ENCODE results near the gene MED9. TPM values are rescaled to one million over a fixed set of nuclear protein-coding genes. Genes with fewer than 3 reads are reported as not detected.
"Not testable (repeated sequence)": the region's sequence is repeated elsewhere in the genome, so short reads cannot be mapped to it uniquely, and the experiment has no call there.

Gene MED9
- polyA plus RNA-seq, 2 donors = 6.7 to 8.6 TPM

GRCh38 chr17:17453088-17453487, 23.7 kb upstream of the MED9 start:
- Histone ChIP-seq H3K27ac (ENCODE audit: low read depth in 2 of 2, low read length in 1 of 2) (no peak overlapping the region), H3K4me3 (ENCODE audit: low read depth in 1 of 2, low read length in 2 of 2) (no peak overlapping the region), H3K9me3 (ENCODE audit: control insufficient read depth in 2 of 2, insufficient read depth in 1 of 2, low read depth in 1 of 2, low read length in 1 of 2) (no peaks in the 10 kb centered on the region), H3K4me1 (ENCODE audit: control insufficient read depth in 2 of 2, insufficient read depth in 2 of 2, low read length in 1 of 2) (no peaks in the 10 kb centered on the region), H3K27me3 (ENCODE audit: control insufficient read depth in 1 of 2, insufficient read depth in 2 of 2, low read length in 2 of 2) (no peaks in the 10 kb centered on the region), H3K36me3 (ENCODE audit: control insufficient read depth in 2 of 2, insufficient read depth in 2 of 2, low read length in 1 of 2) (no peaks in the 10 kb centered on the region)
- WGBS, 2 donors = 82 to 85% methylated on average over 9 of the region's 9 CpGs

- Histone ChIP-seq H3K36me3 (ENCODE audit: control insufficient read depth in 2 of 2, insufficient read depth in 2 of 2, low read length in 1 of 2) (no peaks in the 10 kb centered on the region), H3K9me3 (ENCODE audit: control insufficient read depth in 2 of 2, insufficient read depth in 1 of 2, low read depth in 1 of 2, low read length in 1 of 2) (no peaks in the 10 kb centered on the region), H3K27ac (ENCODE audit: low read depth in 2 of 2, low read length in 1 of 2) (no peak overlapping the region), H3K27me3 (ENCODE audit: control insufficient read depth in 1 of 2, insufficient read depth in 2 of 2, low read length in 2 of 2) (no peaks in the 10 kb centered on the region), H3K4me3 (ENCODE audit: low read depth in 1 of 2, low read length in 2 of 2) (no peak overlapping the region), H3K4me1 (ENCODE audit: control insufficient read depth in 2 of 2, insufficient read depth in 2 of 2, low read length in 1 of 2) (no peaks in the 10 kb centered on the region)
- 85 to 100% methylated on average over 1 of the region's 1 CpG for WGBS, 2 donors
These were observed 22.5 kb upstream of the MED9 start for GRCh38 chr17:17454276-17454675.

- H3K27me3 ChIP-seq (ENCODE audit: control insufficient read depth in 1 of 2, insufficient read depth in 2 of 2, low read length in 2 of 2); H3K4me1 ChIP-seq (ENCODE audit: control insufficient read depth in 2 of 2, insufficient read depth in 2 of 2, low read length in 1 of 2); H3K4me3 ChIP-seq (ENCODE audit: low read depth in 1 of 2, low read length in 2 of 2); H3K9me3 ChIP-seq (ENCODE audit: control insufficient read depth in 2 of 2, insufficient read depth in 1 of 2, low read depth in 1 of 2, low read length in 1 of 2); H3K36me3 ChIP-seq (ENCODE audit: control insufficient read depth in 2 of 2, insufficient read depth in 2 of 2, low read length in 1 of 2); H3K27ac ChIP-seq (ENCODE audit: low read depth in 2 of 2, low read length in 1 of 2): not testable (repeated sequence)
- WGBS, 2 donors = 40 to 55% methylated on average over 1 of the region's 1 CpG
These were observed 22.1 kb upstream of the MED9 start for GRCh38 chr17:17454700-17455099.

GRCh38 chr17:17455173-17455572, 21.6 kb upstream of the MED9 start:
- 84 to 87% methylated on average over 4 of the region's 4 CpGs for WGBS, 2 donors
- Histone ChIP-seq H3K9me3 (ENCODE audit: control insufficient read depth in 2 of 2, insufficient read depth in 1 of 2, low read depth in 1 of 2, low read length in 1 of 2) (no peaks in the 10 kb centered on the region), H3K4me3 (ENCODE audit: low read depth in 1 of 2, low read length in 2 of 2) (no peak overlapping the region), H3K27ac (ENCODE audit: low read depth in 2 of 2, low read length in 1 of 2) (no peak overlapping the region), H3K27me3 (ENCODE audit: control insufficient read depth in 1 of 2, insufficient read depth in 2 of 2, low read length in 2 of 2) (no peaks in the 10 kb centered on the region), H3K4me1 (ENCODE audit: control insufficient read depth in 2 of 2, insufficient read depth in 2 of 2, low read length in 1 of 2) (no peaks in the 10 kb centered on the region), H3K36me3 (ENCODE audit: control insufficient read depth in 2 of 2, insufficient read depth in 2 of 2, low read length in 1 of 2) (no peaks in the 10 kb centered on the region)

GRCh38 chr17:17456251-17456650, 20.5 kb upstream of the MED9 start:
- H3K4me3 ChIP-seq (ENCODE audit: low read depth in 1 of 2, low read length in 2 of 2) = no peak overlapping the region
- 89 to 92% methylated on average over 19 of the region's 19 CpGs for WGBS, 2 donors

GRCh38 chr17:17457680-17458079, 19.1 kb upstream of the MED9 start:
- 88 to 89% methylated on average over 2 of the region's 2 CpGs for WGBS, 2 donors
- Histone ChIP-seq H3K36me3 (ENCODE audit: control insufficient read depth in 2 of 2, insufficient read depth in 2 of 2, low read length in 1 of 2) (no peaks in the 10 kb centered on the region), H3K4me3 (ENCODE audit: low read depth in 1 of 2, low read length in 2 of 2) (no peak overlapping the region), H3K27me3 (ENCODE audit: control insufficient read depth in 1 of 2, insufficient read depth in 2 of 2, low read length in 2 of 2) (no peaks in the 10 kb centered on the region), H3K9me3 (ENCODE audit: control insufficient read depth in 2 of 2, insufficient read depth in 1 of 2, low read depth in 1 of 2, low read length in 1 of 2) (no peaks in the 10 kb centered on the region), H3K4me1 (ENCODE audit: control insufficient read depth in 2 of 2, insufficient read depth in 2 of 2, low read length in 1 of 2) (no peaks in the 10 kb centered on the region), H3K27ac (ENCODE audit: low read depth in 2 of 2, low read length in 1 of 2) (no peak overlapping the region)

More at GRCh38 chr17:17456251-17456650, 20.5 kb upstream of the MED9 start:
- no peaks in the 10 kb centered on the region for H3K9me3 ChIP-seq (ENCODE audit: control insufficient read depth in 2 of 2, insufficient read depth in 1 of 2, low read depth in 1 of 2, low read length in 1 of 2)
- no peaks in the 10 kb centered on the region for H3K36me3 ChIP-seq (ENCODE audit: control insufficient read depth in 2 of 2, insufficient read depth in 2 of 2, low read length in 1 of 2)
- H3K27me3 ChIP-seq (ENCODE audit: control insufficient read depth in 1 of 2, insufficient read depth in 2 of 2, low read length in 2 of 2) = no peaks in the 10 kb centered on the region
- no peak overlapping the region for H3K27ac ChIP-seq (ENCODE audit: low read depth in 2 of 2, low read length in 1 of 2)
- no peaks in the 10 kb centered on the region for H3K4me1 ChIP-seq (ENCODE audit: control insufficient read depth in 2 of 2, insufficient read depth in 2 of 2, low read length in 1 of 2)

- no peaks in the 10 kb centered on the region for H3K36me3 ChIP-seq (ENCODE audit: control insufficient read depth in 2 of 2, insufficient read depth in 2 of 2, low read length in 1 of 2)
- 97% methylated on average over 4 of the region's 4 CpGs for WGBS, 2 donors
- H3K27ac ChIP-seq (ENCODE audit: low read depth in 2 of 2, low read length in 1 of 2) = no peak overlapping the region
- H3K27me3 ChIP-seq (ENCODE audit: control insufficient read depth in 1 of 2, insufficient read depth in 2 of 2, low read length in 2 of 2) = no peaks in the 10 kb centered on the region
- no peaks in the 10 kb centered on the region for H3K4me1 ChIP-seq (ENCODE audit: control insufficient read depth in 2 of 2, insufficient read depth in 2 of 2, low read length in 1 of 2)
- no peaks in the 10 kb centered on the region for H3K9me3 ChIP-seq (ENCODE audit: control insufficient read depth in 2 of 2, insufficient read depth in 1 of 2, low read depth in 1 of 2, low read length in 1 of 2)
- no peak overlapping the region for H3K4me3 ChIP-seq (ENCODE audit: low read depth in 1 of 2, low read length in 2 of 2)
These were observed 16.8 kb upstream of the MED9 start for GRCh38 chr17:17460038-17460437.

GRCh38 chr17:17462048-17462824, 14.6 kb upstream of the MED9 start:
- no peaks in the 10 kb centered on the region for H3K27me3 ChIP-seq (ENCODE audit: control insufficient read depth in 1 of 2, insufficient read depth in 2 of 2, low read length in 2 of 2)
- H3K9me3 ChIP-seq (ENCODE audit: control insufficient read depth in 2 of 2, insufficient read depth in 1 of 2, low read depth in 1 of 2, low read length in 1 of 2) = no peaks in the 10 kb centered on the region
- no peak overlapping the region for H3K4me3 ChIP-seq (ENCODE audit: low read depth in 1 of 2, low read length in 2 of 2)
- no peaks in the 10 kb centered on the region for H3K4me1 ChIP-seq (ENCODE audit: control insufficient read depth in 2 of 2, insufficient read depth in 2 of 2, low read length in 1 of 2)
- 72 to 74% methylated on average over 15 of the region's 15 CpGs for WGBS, 2 donors
- H3K27ac ChIP-seq (ENCODE audit: low read depth in 2 of 2, low read length in 1 of 2) = no peak overlapping the region
- no peaks in the 10 kb centered on the region for H3K36me3 ChIP-seq (ENCODE audit: control insufficient read depth in 2 of 2, insufficient read depth in 2 of 2, low read length in 1 of 2)

GRCh38 chr17:17463821-17464220, 13.0 kb upstream of the MED9 start:
- H3K27me3 ChIP-seq (ENCODE audit: control insufficient read depth in 1 of 2, insufficient read depth in 2 of 2, low read length in 2 of 2) = no peaks in the 10 kb centered on the region
- H3K4me1 ChIP-seq (ENCODE audit: control insufficient read depth in 2 of 2, insufficient read depth in 2 of 2, low read length in 1 of 2) = no peaks in the 10 kb centered on the region
- H3K27ac ChIP-seq (ENCODE audit: low read depth in 2 of 2, low read length in 1 of 2) = no peak overlapping the region
- H3K9me3 ChIP-seq (ENCODE audit: control insufficient read depth in 2 of 2, insufficient read depth in 1 of 2, low read depth in 1 of 2, low read length in 1 of 2) = no peaks in the 10 kb centered on the region
- WGBS, 2 donors = 82 to 83% methylated on average over 6 of the region's 6 CpGs
- no peak overlapping the region for H3K4me3 ChIP-seq (ENCODE audit: low read depth in 1 of 2, low read length in 2 of 2)
- no peaks in the 10 kb centered on the region for H3K36me3 ChIP-seq (ENCODE audit: control insufficient read depth in 2 of 2, insufficient read depth in 2 of 2, low read length in 1 of 2)

- H3K27me3 ChIP-seq (ENCODE audit: control insufficient read depth in 1 of 2, insufficient read depth in 2 of 2, low read length in 2 of 2); H3K4me3 ChIP-seq (ENCODE audit: low read depth in 1 of 2, low read length in 2 of 2); H3K9me3 ChIP-seq (ENCODE audit: control insufficient read depth in 2 of 2, insufficient read depth in 1 of 2, low read depth in 1 of 2, low read length in 1 of 2); H3K36me3 ChIP-seq (ENCODE audit: control insufficient read depth in 2 of 2, insufficient read depth in 2 of 2, low read length in 1 of 2); H3K27ac ChIP-seq (ENCODE audit: low read depth in 2 of 2, low read length in 1 of 2); H3K4me1 ChIP-seq (ENCODE audit: control insufficient read depth in 2 of 2, insufficient read depth in 2 of 2, low read length in 1 of 2): not testable (repeated sequence)
- WGBS, 2 donors = 41 to 48% methylated on average over 1 of the region's 1 CpG
These were observed 10.9 kb upstream of the MED9 start for GRCh38 chr17:17465878-17466277.

Data from esophagus (tissue), 2 donors.